Activated CD4-positive, alpha-beta memory T cell treated with anti-CD3 and anti-CD28 coated beads for 36 hours (primary cell): Measurements from ENCODE around the gene LRRC56. TPM values are rescaled to one million over a fixed set of nuclear protein-coding genes. Genes with fewer than 3 reads are reported as not detected.

Experiments
- CTCF ChIA-PET: fragments of 350-600 bp; sonication (Branson Sonifier 250); formaldehyde crosslinking; loops from one replicate; lab custom pipeline; 2021; ENCODE audit warnings: antibody characterized with exemption, inconsistent platforms; lab: Charles Lee
- POLR2A ChIA-PET: fragments of 350-600 bp; sonication (Branson Sonifier 250); formaldehyde crosslinking; loops from one replicate; lab custom pipeline; 2021; ENCODE audit warnings: antibody characterized with exemption; lab: Charles Lee
- DNase-seq: peaks from one replicate; pipeline ENCODE4 v3.0.0-alpha.2; 2020
- H3K27ac Mint-ChIP-seq: one replicate; pipeline ENCODE4 v1.8.0; 2021; ENCODE audit warnings: mixed read lengths
- H3K27me3 Mint-ChIP-seq: one replicate; pipeline ENCODE4 v1.8.0; 2021; ENCODE audit warnings: mixed read lengths
- H3K36me3 Mint-ChIP-seq: one replicate; pipeline ENCODE4 v1.8.0; 2021; ENCODE audit warnings: mixed read lengths
- H3K4me1 Mint-ChIP-seq: one replicate; pipeline ENCODE4 v1.8.0; 2021; ENCODE audit warnings: low read depth, mixed read lengths
- H3K4me3 Mint-ChIP-seq: one replicate; pipeline ENCODE4 v1.8.0; 2021; ENCODE audit warnings: mild to moderate bottlenecking, mixed read lengths
- H3K9me3 Mint-ChIP-seq: one replicate; pipeline ENCODE4 v1.8.0; 2021; ENCODE audit warnings: mixed read lengths
- intact Hi-C: fragments of 100-400 bp; cut with micrococcal nuclease; formaldehyde crosslinking; loops from one replicate; pipeline ENCODE4 v1.15.1; 2023
- total RNA-seq, 2 experiments: library from RNA; stranded (reverse); gene quantifications; one replicate each; pipeline ENCODE4 v1.2.3, GENCODE V29; 2021

The LRRC56 gene
- total RNA-seq, 2 experiments from 2014 or later = 1.3 to 1.6 TPM

DNA sequence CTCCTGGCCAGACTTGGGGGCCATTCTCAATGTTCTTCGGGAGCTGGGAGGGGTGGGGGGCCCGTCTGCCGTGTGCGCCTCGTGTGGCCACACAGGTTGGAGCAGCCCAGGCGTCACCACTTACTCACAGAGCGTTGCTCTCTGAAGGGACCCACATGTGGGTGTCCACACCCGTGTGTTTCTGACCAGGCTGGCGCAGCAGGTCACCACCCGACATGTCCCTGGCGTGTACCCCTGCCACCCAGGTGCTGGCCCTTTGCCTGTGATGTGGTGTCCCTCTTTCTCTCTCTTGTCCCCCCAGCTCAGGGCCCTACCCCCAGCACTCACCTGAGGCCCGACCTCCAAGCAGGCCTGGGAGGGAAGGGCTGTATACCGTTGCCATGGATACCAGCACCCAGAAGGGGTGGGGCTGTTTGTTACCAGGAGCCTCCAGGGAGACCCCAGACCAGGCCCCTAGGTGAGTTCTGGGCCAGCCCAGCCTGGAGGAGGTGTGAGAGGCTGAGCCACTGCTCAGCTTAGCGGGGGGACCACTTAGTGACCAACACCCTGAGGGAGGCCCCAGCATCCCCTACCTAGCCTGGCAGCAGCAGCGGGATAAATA lies 21.8 kb downstream of the LRRC56 start:
- H3K27me3 Mint-ChIP-seq = peaks cover 5% of the 10 kb centered on the region
- H3K27ac Mint-ChIP-seq = no peak overlapping the region
- H3K4me3 Mint-ChIP-seq = no peak overlapping the region
- ChIA-PET CTCF (interaction anchor here (1.0 to 1.7 kb wide), 4 partner anchors 17 to 164 kb away, joined by 3 to 7 read pairs (median 4); no protein-coding TSS in a partner anchor), POLR2A (interaction anchor here (1.1 kb wide), 1 partner anchor 23 kb away, joined by 4 read pairs; the partner anchor contains the start of gene HRAS)
- intact Hi-C loops = no loop called here
- H3K36me3 Mint-ChIP-seq = peaks cover 2% of the 10 kb centered on the region
- H3K4me1 Mint-ChIP-seq = peaks cover 14% of the 10 kb centered on the region
- H3K9me3 Mint-ChIP-seq = no peaks in the 10 kb centered on the region
- no peak for DNase-seq

- intact Hi-C loops = loop anchor here (1.0 to 2.0 kb wide), 3 partner anchors 8 to 23 kb away; partner anchors contain the start of genes LRRC56 and PHRF1
- H3K27ac Mint-ChIP-seq = peak overlapping the region; percentile 67
- H3K4me1 Mint-ChIP-seq = peaks cover 14% of the 10 kb centered on the region
- ChIA-PET CTCF (interaction anchor here (0.6 to 1.7 kb wide), 5 partner anchors 16 to 164 kb away, joined by 3 to 7 read pairs (median 4); no protein-coding TSS in a partner anchor), POLR2A (interaction anchor here (1.1 kb wide), 1 partner anchor 24 kb away, joined by 4 read pairs; the partner anchor contains the start of gene HRAS)
- DNase-seq = no peak
- peaks cover 2% of the 10 kb centered on the region for H3K36me3 Mint-ChIP-seq
- H3K9me3 Mint-ChIP-seq = no peaks in the 10 kb centered on the region
- H3K4me3 Mint-ChIP-seq = peak overlapping the region; percentile 60
- H3K27me3 Mint-ChIP-seq = peaks cover 5% of the 10 kb centered on the region
These were observed 22.5 kb downstream of the LRRC56 start for GRCh38 chr11:559712-560304.

DNA sequence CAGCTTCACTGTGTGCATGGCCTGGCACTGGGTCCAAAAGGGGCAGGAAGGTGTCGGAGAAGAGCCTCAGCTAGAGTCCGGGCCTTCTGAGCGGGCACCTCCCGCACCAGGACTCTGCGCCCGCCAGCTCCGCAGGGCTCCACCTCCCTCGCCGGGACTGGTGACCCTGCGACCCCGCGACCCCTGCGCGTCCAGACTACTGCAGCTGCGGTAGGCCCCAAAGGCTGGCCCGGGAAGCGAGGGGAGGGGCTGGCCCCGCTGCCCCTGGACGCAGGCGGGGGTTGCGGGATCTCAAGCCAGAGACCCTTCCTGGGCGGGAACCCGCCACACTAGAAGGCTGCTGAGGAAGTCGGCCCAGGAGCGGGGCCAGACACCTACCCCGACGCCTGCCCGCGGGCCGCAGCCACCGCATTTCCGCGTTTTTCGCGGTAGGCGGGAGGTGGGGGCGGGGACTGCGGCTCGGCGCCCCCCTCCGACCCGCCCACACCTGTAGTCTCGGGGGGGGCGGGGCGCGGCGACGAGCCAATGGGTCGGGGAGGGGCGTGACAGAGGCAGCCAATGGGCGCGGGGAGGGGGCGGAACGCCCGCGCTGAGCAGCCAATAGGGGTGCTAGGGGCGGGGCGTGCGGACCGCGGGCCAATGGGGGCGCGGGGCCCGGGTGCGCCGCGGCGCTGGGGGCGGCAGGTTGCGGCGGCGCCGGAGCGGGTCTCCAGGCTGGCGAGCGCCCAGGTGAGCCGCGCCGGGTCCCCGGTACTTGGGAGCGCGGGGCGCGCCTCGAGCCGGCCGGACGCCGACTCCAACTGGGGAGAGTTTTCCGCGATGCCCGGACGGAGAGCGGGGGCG lies 23.2 kb downstream of the LRRC56 start, which contains the start of the genes LMNTD2 and RASSF7:
LMNTD2 (minus strand) TSS at position 434 of the 843 bp plus-strand sequence; CDS start at position 412, 22 bp downstream.
RASSF7 (plus strand) TSS at position 666 of the 843 bp plus-strand sequence. CDS start 799 bp downstream, outside the sequence.
- H3K9me3 Mint-ChIP-seq = no peaks in the 10 kb centered on the region
- H3K36me3 Mint-ChIP-seq = peaks cover 2% of the 10 kb centered on the region
- intact Hi-C loops = loop anchor here (1.0 to 2.0 kb wide), 3 partner anchors 8 to 24 kb away; partner anchors contain the start of genes LRRC56 and PHRF1
- peak within 1 kb of the TSS; percentile 90 for H3K4me3 Mint-ChIP-seq
- peak; percentile 96 for DNase-seq
- POLR2A ChIA-PET = interaction anchor here (0.5 to 1.1 kb wide), 2 partner anchors 25 to 97 kb away, joined by 3 to 4 read pairs; partner anchors contain the start of gene HRAS
- H3K27ac Mint-ChIP-seq = peak within 1 kb of the TSS; percentile 67
- peaks cover 14% of the 10 kb centered on the region for H3K4me1 Mint-ChIP-seq
- H3K27me3 Mint-ChIP-seq = peaks cover 5% of the 10 kb centered on the region
- CTCF ChIA-PET = interaction anchor here (0.6 to 1.7 kb wide), 4 partner anchors 15 to 163 kb away, joined by 3 to 7 read pairs (median 4); no protein-coding TSS in a partner anchor

DNA sequence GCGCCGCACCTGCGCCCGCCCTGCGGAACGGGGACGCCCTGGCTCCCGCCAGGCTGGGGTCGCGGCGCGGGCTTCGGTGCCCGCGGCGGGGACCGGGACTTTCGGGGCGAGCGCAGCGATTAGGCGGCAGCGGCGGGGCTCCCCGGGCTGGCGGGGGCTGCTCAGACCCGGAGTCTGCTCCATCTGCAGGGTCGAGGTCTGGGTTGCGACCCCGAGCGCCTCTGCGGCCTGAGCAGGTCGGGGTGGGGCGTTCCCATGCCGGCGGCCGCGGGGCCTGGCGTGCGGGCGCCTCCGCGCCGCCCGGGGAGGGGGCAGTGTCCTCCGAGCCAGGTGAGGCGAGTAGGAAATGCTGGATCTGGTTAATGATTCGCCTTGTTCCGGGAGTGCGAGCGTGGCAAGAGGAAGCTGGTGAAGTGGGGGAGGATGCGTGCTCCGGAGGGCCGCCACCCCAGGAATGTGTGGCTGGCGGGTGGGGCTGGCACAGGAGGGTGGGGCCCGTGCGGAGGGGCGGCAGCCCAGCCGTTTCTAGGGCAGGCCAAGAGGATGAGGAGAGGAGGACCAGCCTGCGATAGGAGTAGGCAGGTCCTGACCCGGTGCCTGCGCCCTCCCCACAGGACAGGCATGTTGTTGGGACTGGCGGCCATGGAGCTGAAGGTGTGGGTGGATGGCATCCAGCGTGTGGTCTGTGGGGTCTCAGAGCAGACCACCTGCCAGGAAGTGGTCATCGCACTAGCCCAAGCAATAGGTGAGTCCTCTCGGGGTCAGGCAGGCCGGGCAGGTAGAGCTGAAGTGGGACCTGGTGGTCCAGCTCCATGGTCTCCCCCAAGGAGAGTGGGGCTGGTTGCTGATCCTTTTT lies 24.0 kb downstream of the LRRC56 start:
- Mint-ChIP-seq H3K9me3 (no peaks in the 10 kb centered on the region), H3K27me3 (peaks cover 4% of the 10 kb centered on the region), H3K4me3 (peak overlapping the region; percentile 90), H3K4me1 (peaks cover 14% of the 10 kb centered on the region), H3K36me3 (peaks cover 2% of the 10 kb centered on the region), H3K27ac (peak overlapping the region; percentile 64)
- ChIA-PET CTCF (interaction anchor here (0.6 kb wide), 1 partner anchor 186 kb away, joined by 3 read pairs; the partner anchor contains the start of gene TALDO1), POLR2A (interaction anchor here (0.5 to 0.8 kb wide), 2 partner anchors 15 to 98 kb away, joined by 3 read pairs; partner anchors contain the start of gene PHRF1)
- intact Hi-C loops = loop anchor here (2.0 kb wide), 1 partner anchor 25 kb away; the partner anchor contains the start of gene LRRC56
- peak; percentile 44 for DNase-seq

GRCh38 chr11:562046-562645 lies 24.8 kb downstream of the LRRC56 start:
- peak overlapping the region; percentile 90 for H3K4me3 Mint-ChIP-seq
- peaks cover 3% of the 10 kb centered on the region for H3K36me3 Mint-ChIP-seq
- no peak overlapping the region for H3K27ac Mint-ChIP-seq
- peaks cover 12% of the 10 kb centered on the region for H3K4me1 Mint-ChIP-seq
- POLR2A ChIA-PET = interaction anchor here (0.8 kb wide), 1 partner anchor 14 kb away, joined by 3 read pairs; the partner anchor contains the start of gene PHRF1
- CTCF ChIA-PET = interaction anchor here (0.6 kb wide), 1 partner anchor 185 kb away, joined by 3 read pairs; the partner anchor contains the start of gene TALDO1
- intact Hi-C loops = no loop called here
- no peak for DNase-seq
- H3K27me3 Mint-ChIP-seq = peaks cover 2% of the 10 kb centered on the region
- H3K9me3 Mint-ChIP-seq = no peaks in the 10 kb centered on the region

DNA sequence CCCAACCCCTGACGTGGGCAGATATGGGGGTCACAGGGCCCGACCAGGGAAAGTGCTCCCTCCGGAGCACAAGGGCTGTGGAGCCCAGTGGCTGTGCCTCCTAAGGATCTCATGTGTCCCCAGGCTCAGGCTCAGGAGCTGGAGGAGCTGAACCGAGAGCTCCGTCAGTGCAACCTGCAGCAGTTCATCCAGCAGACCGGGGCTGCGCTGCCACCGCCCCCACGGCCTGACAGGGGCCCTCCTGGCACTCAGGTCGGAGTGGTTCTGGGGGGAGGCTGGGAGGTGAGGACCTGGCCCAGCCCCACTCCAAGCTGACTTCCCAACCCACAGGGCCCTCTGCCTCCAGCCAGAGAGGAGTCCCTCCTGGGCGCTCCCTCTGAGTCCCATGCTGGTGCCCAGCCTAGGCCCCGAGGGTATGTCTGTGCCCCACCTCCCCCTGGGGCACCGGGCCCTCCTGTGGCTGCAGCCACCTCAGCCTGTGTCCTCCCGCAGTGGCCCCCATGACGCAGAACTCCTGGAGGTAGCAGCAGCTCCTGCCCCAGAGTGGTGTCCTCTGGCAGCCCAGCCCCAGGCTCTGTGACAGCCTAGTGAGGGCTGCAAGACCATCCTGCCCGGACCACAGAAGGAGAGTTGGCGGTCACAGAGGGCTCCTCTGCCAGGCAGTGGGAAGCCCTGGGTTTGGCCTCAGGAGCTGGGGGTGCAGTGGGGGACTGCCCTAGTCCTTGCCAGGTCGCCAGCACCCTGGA lies 25.9 kb downstream of the LRRC56 start:
- Mint-ChIP-seq H3K9me3 (no peaks in the 10 kb centered on the region), H3K4me3 (no peak overlapping the region), H3K4me1 (peaks cover 14% of the 10 kb centered on the region), H3K27me3 (no peaks in the 10 kb centered on the region), H3K27ac (no peak overlapping the region), H3K36me3 (peaks cover 4% of the 10 kb centered on the region)
- CTCF ChIA-PET = interaction anchor here (1.1 to 1.6 kb wide), 2 partner anchors 9 to 44 kb away, joined by 3 to 9 read pairs; no protein-coding TSS in a partner anchor
- POLR2A ChIA-PET = interaction anchor here (1.1 kb wide), 1 partner anchor 13 kb away, joined by 4 read pairs; the partner anchor contains the start of gene PHRF1
- intact Hi-C loops = no loop called here
- DNase-seq = no peak

- intact Hi-C loops = no loop called here
- POLR2A ChIA-PET = interaction anchor here (1.1 kb wide), 1 partner anchor 12 kb away, joined by 4 read pairs; the partner anchor contains the start of gene PHRF1
- CTCF ChIA-PET = interaction anchor here (1.0 to 1.6 kb wide), 4 partner anchors 9 to 159 kb away, joined by 3 to 9 read pairs (median 4); no protein-coding TSS in a partner anchor
- Mint-ChIP-seq H3K27me3 (no peaks in the 10 kb centered on the region), H3K27ac (no peak overlapping the region), H3K9me3 (no peaks in the 10 kb centered on the region), H3K4me1 (peaks cover 14% of the 10 kb centered on the region), H3K36me3 (peaks cover 4% of the 10 kb centered on the region), H3K4me3 (no peak overlapping the region)
- DNase-seq = no peak
These were observed 26.7 kb downstream of the LRRC56 start for GRCh38 chr11:563812-564578.

GRCh38 chr11:565921-566509 lies 28.7 kb downstream of the LRRC56 start:
- intact Hi-C loops = loop anchor here (5.0 kb wide), 1 partner anchor 231 kb away; the partner anchor contains the start of gene SLC25A22
- Mint-ChIP-seq H3K36me3 (peaks cover 4% of the 10 kb centered on the region), H3K27ac (no peak overlapping the region), H3K27me3 (no peaks in the 10 kb centered on the region), H3K4me3 (no peak overlapping the region), H3K9me3 (no peaks in the 10 kb centered on the region), H3K4me1 (peaks cover 10% of the 10 kb centered on the region)
- DNase-seq = no peak
- CTCF ChIA-PET = interaction anchor here (0.8 to 1.6 kb wide), 3 partner anchors 11 to 160 kb away, joined by 4 to 10 read pairs (median 5); no protein-coding TSS in a partner anchor
- POLR2A ChIA-PET = interaction anchor here (1.0 to 2.4 kb wide), 2 partner anchors 10 to 11 kb away, joined by 4 to 6 read pairs; partner anchors contain the start of gene PHRF1
